GM18502 (cell line): ENCODE measurements around the gene HSDL1.

Experiments
- ATAC-seq: cut with Tn5 transposase; IDR thresholded peaks from one replicate; pipeline ENCODE4 v1.9.1; 2021; ENCODE audit warnings: mild to moderate bottlenecking; ENCODE audit not compliant: unreplicated experiment, poor library complexity

Gene HSDL1

GRCh38 chr16:84176192-84177053, 31.4 kb upstream of the HSDL1 start:
- no peak for ATAC-seq

GRCh38 chr16:84175350-84176081, 30.5 kb upstream of the HSDL1 start:
- ATAC-seq, result peak; percentile 85

GRCh38 chr16:84174396-84174795, 29.4 kb upstream of the HSDL1 start:
- no peak for ATAC-seq

GRCh38 chr16:84169765-84170310, 24.9 kb upstream of the HSDL1 start:
- ATAC-seq, result no peak

- no peak for ATAC-seq
Observed at GRCh38 chr16:84166796-84167695, 22.1 kb upstream of the HSDL1 start.

- no peak for ATAC-seq
Observed at GRCh38 chr16:84165746-84166145, 20.8 kb upstream of the HSDL1 start.

- no peak for ATAC-seq
Observed at GRCh38 chr16:84161801-84162200, 16.8 kb upstream of the HSDL1 start.

GRCh38 chr16:84161037-84161436, 16.1 kb upstream of the HSDL1 start:
- ATAC-seq, result no peak

- ATAC-seq, result no peak
Observed at GRCh38 chr16:84159800-84160199, 14.8 kb upstream of the HSDL1 start.

GRCh38 chr16:84159007-84159406, 14.0 kb upstream of the HSDL1 start:
- no peak for ATAC-seq

GRCh38 chr16:84156342-84156784, 11.4 kb upstream of the HSDL1 start:
- ATAC-seq, result no peak

- ATAC-seq, result no peak
Observed at GRCh38 chr16:84155771-84156170, 10.8 kb upstream of the HSDL1 start.

GRCh38 chr16:84155226-84155625, 10.2 kb upstream of the HSDL1 start:
- no peak for ATAC-seq

- ATAC-seq, result no peak
Observed at GRCh38 chr16:84153660-84154214, 8.8 kb upstream of the HSDL1 start.

- no peak for ATAC-seq
Observed at GRCh38 chr16:84150926-84151325, 5.9 kb upstream of the HSDL1 start.

- ATAC-seq, result peak; percentile 27
Observed at GRCh38 chr16:84144209-84144858, 643 bp downstream of the HSDL1 start.

- ATAC-seq, result no peak
Observed at GRCh38 chr16:84143784-84144199, 1.2 kb downstream of the HSDL1 start.

GRCh38 chr16:84143081-84143480, 1.9 kb downstream of the HSDL1 start:
- no peak for ATAC-seq

GRCh38 chr16:84141143-84141670, 3.8 kb downstream of the HSDL1 start:
- no peak for ATAC-seq
